Activated CD4-positive, alpha-beta T cell treated with anti-CD3 and anti-CD28 coated beads for 1 hour (primary cell): ENCODE results near the gene NIBAN1.

Experiments
- DNase-seq: peaks from one replicate; pipeline ENCODE4 v3.0.0-alpha.2; 2020

NIBAN1 gene

GRCh38 chr1:184943998-184944397 is 30.3 kb downstream of the NIBAN1 start:
- no peak for DNase-seq

GRCh38 chr1:184941735-184942134 is 32.6 kb downstream of the NIBAN1 start:
- no peak for DNase-seq

- DNase-seq = no peak
Observed at GRCh38 chr1:184941410-184941733, 32.9 kb downstream of the NIBAN1 start.

GRCh38 chr1:184940694-184941409 is 33.5 kb downstream of the NIBAN1 start:
- no peak for DNase-seq

GRCh38 chr1:184940226-184940625 is 34.1 kb downstream of the NIBAN1 start:
- DNase-seq = no peak

- no peak for DNase-seq
Observed at GRCh38 chr1:184937729-184938128, 36.6 kb downstream of the NIBAN1 start.

- DNase-seq = no peak
Observed at GRCh38 chr1:184935920-184936798, 38.1 kb downstream of the NIBAN1 start.

GRCh38 chr1:184933944-184934343 is 40.4 kb downstream of the NIBAN1 start:
- no peak for DNase-seq

- DNase-seq = no peak
Observed at GRCh38 chr1:184932319-184932718, 42.0 kb downstream of the NIBAN1 start.

GRCh38 chr1:184931566-184931965 is 42.7 kb downstream of the NIBAN1 start:
- no peak for DNase-seq

GRCh38 chr1:184930645-184931044 is 43.7 kb downstream of the NIBAN1 start:
- no peak for DNase-seq

- no peak for DNase-seq
Observed at GRCh38 chr1:184930232-184930631, 44.1 kb downstream of the NIBAN1 start.

- DNase-seq = no peak
Observed at GRCh38 chr1:184929711-184930202, 44.6 kb downstream of the NIBAN1 start.

GRCh38 chr1:184928394-184928793 is 45.9 kb downstream of the NIBAN1 start:
- no peak for DNase-seq
